ENCODE measurements around the gene PCSK9.

GRCh38 chr1:55043726-55044125, 4.4 kb downstream of the PCSK9 start:
- TF ChIP-seq CTCF (conservative IDR thresholded peaks at IDR 0.05; ENCODE audit: low read depth, low read length) (no peak), MAFK (IDR thresholded peaks at IDR 0.05; ENCODE audit: low read depth, low read length) (no peak), POLR2A (IDR thresholded peaks at IDR 0.05; ENCODE audit: low read depth, low read length) (no peak), RFX5 (IDR thresholded peaks at IDR 0.05; ENCODE audit: low read depth, low read length) (no peak), CHD1 (IDR thresholded peaks at IDR 0.05; ENCODE audit: low read depth, low read length) (no peak), FOS (IDR thresholded peaks at IDR 0.05; ENCODE audit: low read depth, low read length) (no peak), RAD21 (IDR thresholded peaks at IDR 0.05; ENCODE audit: low read length) (no peak), ELK1 (IDR thresholded peaks at IDR 0.05; ENCODE audit: borderline replicate concordance, low read depth, low read length) (no peak), SMC3 (IDR thresholded peaks at IDR 0.05; ENCODE audit: low read depth, low read length) (no peak), USF2 (IDR thresholded peaks at IDR 0.05; ENCODE audit: low read depth, low read length) (no peak), CEBPB (IDR thresholded peaks at IDR 0.05; ENCODE audit: low read depth, low read length) (no peak)

Data from IMR-90 (cell line).